Measurements from ENCODE around the gene COL26A1.

GRCh38 chr7:101494602-101495329 lies 132.1 kb downstream of the COL26A1 start:
- TF ChIP-seq CTCF (conservative IDR thresholded peaks at IDR 0.05; ENCODE audit: low read length) (no peak), EZH2phosphoT487 (IDR thresholded peaks at IDR 0.05; ENCODE audit: borderline replicate concordance, low read depth, low read length) (no peak)

All from OCI-LY7 (cell line).